Measurements from ENCODE around the gene AP2M1. TPM values are rescaled to one million over a fixed set of nuclear protein-coding genes. Genes with fewer than 3 reads are reported as not detected.

Gene AP2M1
- total RNA-seq, 1 experiment from 2014 or later = 353 TPM

GRCh38 chr3:184126006-184126405 is 48.6 kb upstream of the AP2M1 start:
- no TSS peak for BruUV-seq (replicated peaks)
- no peak for DNase-seq (ENCODE audit: low read depth, low spot score)
- H3K27me3 ChIP-seq (ENCODE audit: insufficient read depth, low read length) = no peaks in the 10 kb centered on the region
- H3K9ac ChIP-seq (ENCODE audit: low read length) = no peak overlapping the region
- H4K20me1 ChIP-seq (ENCODE audit: insufficient read depth) = no peaks in the 10 kb centered on the region
- POLR2A ChIA-PET = no interaction called here
- CTCF ChIA-PET = no interaction called here
- H2AFZ ChIP-seq (ENCODE audit: low read depth, low read length, poor library complexity, severe bottlenecking) = no peak overlapping the region
- intact Hi-C loops (cut with micrococcal nuclease) = no loop called here
- no peak overlapping the region for H3K27ac ChIP-seq (ENCODE audit: low read depth, low read length)
- peaks cover 3 to 8% of the 10 kb centered on the region in 2 experiments; a peak in 2 of 4 replicates for H3K4me1 ChIP-seq (ENCODE audit: control insufficient read depth in 1 of 2, insufficient read depth in 2 of 2, low read length in 2 of 2)
- no peaks in the 10 kb centered on the region for H3K36me3 ChIP-seq (ENCODE audit: control insufficient read depth in 1 of 2, insufficient read depth in 2 of 2, low read length in 2 of 2)
- H3K4me3 ChIP-seq (replicated peaks in 1 of 2; ENCODE audit: low read depth in 1 of 2, low read length in 2 of 2) = no peak overlapping the region
- H3K79me2 ChIP-seq (ENCODE audit: insufficient read depth, low read length) = no peaks in the 10 kb centered on the region
- no peak for ATAC-seq
- RAD21 ChIA-PET (ENCODE audit: low non-redundant PET in 1 of 2, low total read pairs in 2 of 2, uncharacterized antibody in 2 of 2, unreplicated experiment in 2 of 2) = no interaction called here
- no peaks in the 10 kb centered on the region for H3K9me2 ChIP-seq (ENCODE audit: insufficient read depth)
- no peak overlapping the region for H3K4me2 ChIP-seq (ENCODE audit: low read length)
- TF ChIP-seq MAX (IDR thresholded peaks at IDR 0.05) (no peak), EZH2 (IDR thresholded peaks at IDR 0.05) (no peak), ELF1 (IDR thresholded peaks at IDR 0.05; ENCODE audit: borderline replicate concordance, low read depth) (no peak)
- no peaks in the 10 kb centered on the region for H3K9me3 ChIP-seq (ENCODE audit: control insufficient read depth in 1 of 2, insufficient read depth in 1 of 2, low read depth in 1 of 2, low read length in 2 of 2)

GRCh38 chr3:184129012-184129411 is 45.6 kb upstream of the AP2M1 start:
- no TSS peak for BruUV-seq (replicated peaks)
- ChIA-PET RAD21 (ENCODE audit: low non-redundant PET in 1 of 2, low total read pairs in 2 of 2, uncharacterized antibody in 2 of 2, unreplicated experiment in 2 of 2) (no interaction called here), POLR2A (no interaction called here), CTCF (interaction anchor here (1.0 kb wide), 1 partner anchor 45 kb away, joined by 3 read pairs; the partner anchor contains the start of gene AP2M1)
- Histone ChIP-seq H4K20me1 (ENCODE audit: insufficient read depth) (no peaks in the 10 kb centered on the region), H3K4me3 (replicated peaks in 1 of 2; ENCODE audit: low read depth in 1 of 2, low read length in 2 of 2) (no peak overlapping the region), H3K4me1 (ENCODE audit: control insufficient read depth in 1 of 2, insufficient read depth in 2 of 2, low read length in 2 of 2) (peaks cover 5 to 17% of the 10 kb centered on the region in 2 experiments; a peak in 3 of 4 replicates), H3K79me2 (ENCODE audit: insufficient read depth, low read length) (no peaks in the 10 kb centered on the region), H3K9me2 (ENCODE audit: insufficient read depth) (no peaks in the 10 kb centered on the region), H3K27me3 (ENCODE audit: insufficient read depth, low read length) (no peaks in the 10 kb centered on the region), H3K36me3 (ENCODE audit: control insufficient read depth in 1 of 2, insufficient read depth in 2 of 2, low read length in 2 of 2) (no peaks in the 10 kb centered on the region), H3K9ac (ENCODE audit: low read length) (no peak overlapping the region), H3K27ac (ENCODE audit: low read depth, low read length) (no peak overlapping the region), H3K4me2 (ENCODE audit: low read length) (no peak overlapping the region), H2AFZ (ENCODE audit: low read depth, low read length, poor library complexity, severe bottlenecking) (no peak overlapping the region), H3K9me3 (ENCODE audit: control insufficient read depth in 1 of 2, insufficient read depth in 1 of 2, low read depth in 1 of 2, low read length in 2 of 2) (no peaks in the 10 kb centered on the region)
- peak; percentile 38 for DNase-seq (ENCODE audit: low read depth, low spot score)
- intact Hi-C loops (cut with micrococcal nuclease) = no loop called here
- ATAC-seq = peak; percentile 94
- peak; percentile 33 to 62 (median 56); a peak in 5 of 6 replicates for TF ChIP-seq CTCF (IDR thresholded peaks at IDR 0.05 in 2 of 3, conservative IDR thresholded peaks at IDR 0.05 in 1 of 3; ENCODE audit: borderline replicate concordance in 1 of 3, insufficient read depth in 1 of 3, low read depth in 2 of 3, low read length in 2 of 3)
- TF ChIP-seq POLR2A (IDR thresholded peaks at IDR 0.05; ENCODE audit: borderline replicate concordance, extremely low read depth, insufficient read depth, insufficient read length) = no peak
- no peak for TF ChIP-seq ZBTB33 (IDR thresholded peaks at IDR 0.05; ENCODE audit: extremely low read depth, insufficient replicate concordance, low read length)
- no peak for TF ChIP-seq CBX3 (IDR thresholded peaks at IDR 0.05; ENCODE audit: low read depth)
- peak; percentile 47 for TF ChIP-seq RAD21 (IDR thresholded peaks at IDR 0.05; ENCODE audit: low read depth)
- TF ChIP-seq TCF7L2 (IDR thresholded peaks at IDR 0.05; ENCODE audit: borderline replicate concordance, extremely low read depth, insufficient read depth, insufficient read length) = no peak
- TF ChIP-seq CEBPB (IDR thresholded peaks at IDR 0.05; ENCODE audit: low read depth) = no peak
- no peak for TF ChIP-seq EZH2phosphoT487 (IDR thresholded peaks at IDR 0.05; ENCODE audit: borderline replicate concordance)
- no peak for TF ChIP-seq YY1 (IDR thresholded peaks at IDR 0.05; ENCODE audit: extremely low read depth, insufficient replicate concordance, low read depth, low read length)
- no peak for TF ChIP-seq SP1 (IDR thresholded peaks at IDR 0.05; ENCODE audit: low read depth)
- no peak for TF ChIP-seq SIN3A (IDR thresholded peaks at IDR 0.05; ENCODE audit: low read depth)
- TF ChIP-seq, protein P1, sequence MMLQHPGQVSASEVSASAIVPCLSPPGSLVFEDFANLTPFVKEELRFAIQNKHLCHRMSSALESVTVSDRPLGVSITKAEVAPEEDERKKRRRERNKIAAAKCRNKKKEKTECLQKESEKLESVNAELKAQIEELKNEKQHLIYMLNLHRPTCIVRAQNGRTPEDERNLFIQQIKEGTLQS (IDR thresholded peaks at IDR 0.05) = no peak
- no peak for TF ChIP-seq POLR2AphosphoS5 (IDR thresholded peaks at IDR 0.05; ENCODE audit: low read depth, low read length)
- no peak for TF ChIP-seq JUND (IDR thresholded peaks at IDR 0.05)

Measured in HCT116 (cell line).